ENCODE data around the gene ACTR1A.

DNA sequence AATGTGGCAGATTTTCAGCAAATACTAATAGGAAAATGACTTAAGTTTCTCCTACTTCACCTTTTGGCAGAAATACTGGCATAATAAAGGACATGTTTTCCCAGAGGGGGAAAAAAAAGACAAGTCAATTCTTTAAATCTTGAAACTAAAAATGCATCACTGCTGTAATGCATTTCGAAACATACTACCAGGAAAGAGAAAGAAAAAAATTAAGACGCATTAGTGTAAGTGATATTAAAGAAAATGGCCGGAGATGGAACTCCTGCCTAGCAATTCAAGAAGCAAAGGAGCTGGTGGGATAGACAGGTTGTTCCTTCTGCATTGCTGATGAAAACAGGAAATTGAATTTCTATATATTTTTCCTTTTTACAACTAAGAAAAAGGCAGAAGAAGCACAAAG lies 3.2 kb downstream of the ACTR1A start:
- TF ChIP-seq POLR2A (IDR thresholded peaks at IDR 0.05): no peak
- TF ChIP-seq, protein P1, sequence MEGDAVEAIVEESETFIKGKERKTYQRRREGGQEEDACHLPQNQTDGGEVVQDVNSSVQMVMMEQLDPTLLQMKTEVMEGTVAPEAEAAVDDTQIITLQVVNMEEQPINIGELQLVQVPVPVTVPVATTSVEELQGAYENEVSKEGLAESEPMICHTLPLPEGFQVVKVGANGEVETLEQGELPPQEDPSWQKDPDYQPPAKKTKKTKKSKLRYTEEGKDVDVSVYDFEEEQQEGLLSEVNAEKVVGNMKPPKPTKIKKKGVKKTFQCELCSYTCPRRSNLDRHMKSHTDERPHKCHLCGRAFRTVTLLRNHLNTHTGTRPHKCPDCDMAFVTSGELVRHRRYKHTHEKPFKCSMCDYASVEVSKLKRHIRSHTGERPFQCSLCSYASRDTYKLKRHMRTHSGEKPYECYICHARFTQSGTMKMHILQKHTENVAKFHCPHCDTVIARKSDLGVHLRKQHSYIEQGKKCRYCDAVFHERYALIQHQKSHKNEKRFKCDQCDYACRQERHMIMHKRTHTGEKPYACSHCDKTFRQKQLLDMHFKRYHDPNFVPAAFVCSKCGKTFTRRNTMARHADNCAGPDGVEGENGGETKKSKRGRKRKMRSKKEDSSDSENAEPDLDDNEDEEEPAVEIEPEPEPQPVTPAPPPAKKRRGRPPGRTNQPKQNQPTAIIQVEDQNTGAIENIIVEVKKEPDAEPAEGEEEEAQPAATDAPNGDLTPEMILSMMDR (IDR thresholded peaks at IDR 0.05): no peak

All from adrenal gland (tissue), 5 donors.